Lower leg skin (tissue), 4 donors: ENCODE measurements around the gene RBL1. TPM values are rescaled to one million over a fixed set of nuclear protein-coding genes. Genes with fewer than 3 reads are reported as not detected.

Source experiments
- DNase-seq, 2 donors: peaks; one replicate each; pipeline ENCODE4 v3.0.0-alpha.2; 2019; ENCODE audit warnings: low spot score in 2 of 2
- H3K4me3 ChIP-seq: fragments of 200-600 bp; sonication (generic); 2 replicates; pipeline ENCODE4 v1.5.1; 2017; ENCODE audit warnings: mild to moderate bottlenecking, low read depth; ENCODE audit not compliant: poor library complexity, severe bottlenecking
- POLR2A ChIP-seq, 2 donors: fragments of 450-650 bp; IDR thresholded peaks; one replicate each; pipeline ENCODE4 v1.6.1; 2016 to 2017; ENCODE audit warnings: antibody characterized with exemption in 2 of 2, mild to moderate bottlenecking in 1 of 2, moderate library complexity in 1 of 2
- WGBS, 2 donors: methylation state at CpG; one replicate each; pipeline ENCODE4 v1.1.5; 2018; 5-methylcytosine and 5-hydroxymethylcytosine counted together
- intact Hi-C: fragments of 100-400 bp; cut with DNase I; formaldehyde crosslinking; loops from one replicate; pipeline ENCODE4 v1.15.0; 2023; ENCODE audit warnings: low total_unique reads
- total RNA-seq, 4 donors: library from RNA; depleted of rRNA; stranded (reverse); fragments of >200 nt; gene quantifications; one replicate each; pipeline ENCODE4 v1.1.0, GENCODE V29; 2016
- TF ChIP-seq, protein P1 (sequence below), 3 donors: fragments of 450-650 bp; IDR thresholded peaks; one replicate each; pipeline ENCODE4 v1.5.1; 2016; ENCODE audit warnings: antibody characterized with exemption in 3 of 3, mild to moderate bottlenecking in 3 of 3, moderate library complexity in 2 of 3

RBL1 gene
- total RNA-seq, 4 donors from 2014 or later: 3.4 to 5.3 (median 4.8) TPM

DNA sequence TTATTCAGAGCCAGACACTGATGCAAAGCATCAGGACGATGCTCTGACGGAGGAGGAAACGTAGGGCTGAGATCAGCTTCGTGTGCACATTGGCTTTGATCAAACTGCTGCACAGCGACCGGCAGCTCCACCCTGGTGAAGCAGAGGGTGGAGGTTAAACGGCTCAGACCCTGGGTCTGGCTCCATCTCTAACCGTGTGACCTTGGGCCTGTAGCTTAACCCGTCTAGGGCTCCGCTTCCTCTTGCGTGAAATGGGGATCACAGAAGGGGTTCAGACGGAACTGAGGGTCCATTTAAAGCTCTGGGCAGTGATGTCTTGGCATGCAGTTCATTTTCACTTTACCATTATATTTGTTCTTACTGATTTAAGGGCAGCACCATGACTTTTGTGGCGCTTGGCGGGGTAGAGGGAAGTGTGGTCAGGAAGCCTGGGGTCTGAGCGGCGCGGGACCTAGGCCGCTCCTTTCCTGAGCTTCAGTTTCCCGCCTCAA lies 644 bp downstream of the RBL1 start:
- WGBS, 2 donors: 1 to 3% methylated on average over 19 of the region's 19 CpGs
- H3K4me3 ChIP-seq: peak overlapping the region; percentile 57
- TF ChIP-seq, protein P1, sequence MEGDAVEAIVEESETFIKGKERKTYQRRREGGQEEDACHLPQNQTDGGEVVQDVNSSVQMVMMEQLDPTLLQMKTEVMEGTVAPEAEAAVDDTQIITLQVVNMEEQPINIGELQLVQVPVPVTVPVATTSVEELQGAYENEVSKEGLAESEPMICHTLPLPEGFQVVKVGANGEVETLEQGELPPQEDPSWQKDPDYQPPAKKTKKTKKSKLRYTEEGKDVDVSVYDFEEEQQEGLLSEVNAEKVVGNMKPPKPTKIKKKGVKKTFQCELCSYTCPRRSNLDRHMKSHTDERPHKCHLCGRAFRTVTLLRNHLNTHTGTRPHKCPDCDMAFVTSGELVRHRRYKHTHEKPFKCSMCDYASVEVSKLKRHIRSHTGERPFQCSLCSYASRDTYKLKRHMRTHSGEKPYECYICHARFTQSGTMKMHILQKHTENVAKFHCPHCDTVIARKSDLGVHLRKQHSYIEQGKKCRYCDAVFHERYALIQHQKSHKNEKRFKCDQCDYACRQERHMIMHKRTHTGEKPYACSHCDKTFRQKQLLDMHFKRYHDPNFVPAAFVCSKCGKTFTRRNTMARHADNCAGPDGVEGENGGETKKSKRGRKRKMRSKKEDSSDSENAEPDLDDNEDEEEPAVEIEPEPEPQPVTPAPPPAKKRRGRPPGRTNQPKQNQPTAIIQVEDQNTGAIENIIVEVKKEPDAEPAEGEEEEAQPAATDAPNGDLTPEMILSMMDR (IDR thresholded peaks at IDR 0.05): no peak
- no peak for TF ChIP-seq POLR2A (IDR thresholded peaks at IDR 0.05)
- intact Hi-C loops: no loop called here
- DNase-seq: peak in 1 of 2 donors; percentile 76

DNA sequence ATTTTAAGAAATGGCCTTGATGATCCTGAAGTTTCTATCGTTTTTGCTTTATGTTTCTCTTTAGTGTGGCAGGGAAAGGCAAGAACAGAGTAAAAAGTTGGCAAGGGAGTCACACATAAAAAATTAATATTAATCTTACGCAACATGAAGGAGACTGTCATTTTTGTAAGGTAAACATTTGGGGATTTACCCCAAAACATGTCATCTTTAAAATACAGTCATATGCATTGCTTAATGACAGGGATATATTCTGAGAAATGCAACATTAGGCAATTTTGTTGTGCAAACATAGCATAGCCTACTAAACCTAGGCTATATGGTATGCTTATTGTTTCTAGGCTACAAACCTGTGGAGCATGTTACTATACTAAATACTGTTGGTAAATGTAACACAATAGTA lies 5.4 kb downstream of the RBL1 start:
- 70 to 73% methylated on average over 2 of the region's 2 CpGs for WGBS, 2 donors
- no peak for TF ChIP-seq POLR2A (IDR thresholded peaks at IDR 0.05)
- TF ChIP-seq, protein P1 (IDR thresholded peaks at IDR 0.05): no peak
- intact Hi-C loops: no loop called here
- H3K4me3 ChIP-seq: no peak overlapping the region
- DNase-seq: no peak

DNA sequence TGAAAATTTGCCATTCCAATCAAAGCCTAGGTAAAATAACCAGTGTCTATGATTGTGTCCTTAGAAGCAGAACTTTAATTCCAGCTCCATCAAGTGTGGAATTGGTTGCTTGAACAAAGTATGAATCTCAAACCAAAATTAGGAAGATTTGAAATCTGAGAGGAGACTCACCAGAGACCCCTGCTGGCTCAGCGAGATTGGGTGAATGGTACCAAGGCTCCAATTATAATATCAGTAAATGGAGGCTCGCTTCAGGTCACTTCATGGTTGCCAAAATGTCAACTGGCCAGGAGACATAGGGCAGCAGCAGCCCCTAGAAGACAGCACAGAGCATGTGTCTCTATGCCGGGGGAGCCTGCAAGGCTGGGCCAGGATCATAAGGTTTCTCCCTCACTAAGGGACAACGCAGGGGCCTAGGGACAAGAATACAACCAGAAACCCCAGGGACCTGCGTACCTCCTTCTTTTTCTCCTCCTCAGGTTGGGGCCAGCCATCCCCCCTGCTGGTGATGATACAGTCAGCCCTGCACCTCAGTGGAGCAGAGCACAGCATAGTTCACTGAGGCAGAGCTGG lies 14.0 kb downstream of the RBL1 start:
- DNase-seq: peak in 1 of 2 donors; percentile 53
- no peak overlapping the region for H3K4me3 ChIP-seq
- 92 to 95% methylated on average over 5 of the region's 5 CpGs for WGBS, 2 donors
- intact Hi-C loops: no loop called here
- TF ChIP-seq, protein P1 (IDR thresholded peaks at IDR 0.05): no peak
- TF ChIP-seq POLR2A (IDR thresholded peaks at IDR 0.05): no peak

DNA sequence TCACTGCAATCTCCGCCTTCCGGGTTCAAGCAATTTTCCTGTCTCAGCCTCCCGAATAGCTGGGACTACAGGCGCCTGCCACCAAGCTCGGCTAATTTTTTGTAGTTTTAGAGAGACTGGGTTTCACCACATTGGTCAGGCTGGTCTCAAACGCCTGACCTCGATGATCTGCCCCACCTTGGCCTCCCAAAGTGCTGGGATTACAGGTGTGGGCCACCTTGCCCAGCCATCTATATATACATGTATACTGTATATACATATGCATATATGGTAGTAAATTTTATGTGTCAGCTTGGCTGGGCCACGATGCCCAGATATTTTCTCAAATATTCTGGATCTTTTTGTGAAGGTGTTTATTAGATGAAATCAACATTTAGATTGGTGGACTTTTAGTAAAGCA lies 18.8 kb downstream of the RBL1 start:
- intact Hi-C loops: no loop called here
- TF ChIP-seq, protein P1 (IDR thresholded peaks at IDR 0.05): no peak
- TF ChIP-seq POLR2A (IDR thresholded peaks at IDR 0.05): no peak
- H3K4me3 ChIP-seq: no peak overlapping the region
- 97 to 98% methylated on average over 8 of the region's 8 CpGs for WGBS, 2 donors
- DNase-seq: peak in 1 of 2 donors; percentile 52

DNA sequence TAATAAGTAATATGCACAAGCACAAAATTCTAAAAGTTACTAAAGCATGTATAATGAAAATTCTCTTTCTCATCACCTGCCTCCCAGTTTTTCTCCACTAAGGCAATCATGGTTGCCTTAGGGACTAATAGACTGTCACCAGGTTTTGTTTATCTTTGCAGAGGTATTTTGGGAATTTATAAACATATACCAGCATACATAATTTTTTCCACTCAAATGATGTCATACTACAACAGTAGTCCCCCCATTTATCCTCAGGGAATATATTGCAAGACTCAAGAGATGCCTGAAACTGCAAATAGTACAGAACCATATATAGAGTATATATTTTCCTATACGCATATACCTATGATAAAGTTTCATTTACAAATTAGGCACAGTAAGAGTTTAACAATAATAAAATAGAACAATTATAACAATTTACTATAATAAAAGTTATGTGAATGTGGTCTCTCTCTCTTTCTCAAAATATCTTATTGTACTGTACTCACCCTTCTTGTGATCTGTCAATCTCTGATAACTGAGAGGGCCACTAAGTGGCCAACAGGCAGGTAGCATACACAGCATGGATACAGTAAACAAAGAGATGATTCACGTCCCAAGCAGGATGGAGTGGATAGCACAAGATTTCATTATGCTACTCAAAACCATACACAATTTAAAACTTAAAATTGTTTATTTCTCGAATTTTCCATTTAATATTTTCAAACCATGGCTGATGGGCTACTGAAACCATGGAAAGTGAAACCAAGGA lies 19.7 kb downstream of the RBL1 start:
- 91 to 92% methylated on average over 3 of the region's 3 CpGs for WGBS, 2 donors
- no peak overlapping the region for H3K4me3 ChIP-seq
- DNase-seq: no peak
- intact Hi-C loops: no loop called here
- no peak for TF ChIP-seq POLR2A (IDR thresholded peaks at IDR 0.05)
- TF ChIP-seq, protein P1 (IDR thresholded peaks at IDR 0.05): no peak
